Activated T-helper 2 cell treated with anti-CD3 and anti-CD28 coated beads, Interferon-gamma antibody, Interleukin-2, Interleukin-4, amounts not matched to agents 10 μg/mL and 5 μg/mL and 100 μg/mL, durations not matched to agents 14 hours and 24 hours and 36 hours (primary cell): ENCODE results near the gene SASH1. TPM values are rescaled to one million over a fixed set of nuclear protein-coding genes. Genes with fewer than 3 reads are reported as not detected.
"Not testable (repeated sequence)": the region's sequence is repeated elsewhere in the genome, so short reads cannot be mapped to it uniquely, and the experiment has no call there.

Source experiments
- DNase-seq: peaks from one replicate; pipeline ENCODE4 v3.0.0; 2021; ENCODE audit warnings: low spot score
- H3K27ac Mint-ChIP-seq: one replicate; pipeline ENCODE4 v1.8.0; 2021; ENCODE audit warnings: mixed read lengths
- H3K27me3 Mint-ChIP-seq: one replicate; pipeline ENCODE4 v1.8.0; 2021; ENCODE audit warnings: low read depth, mixed read lengths
- H3K36me3 Mint-ChIP-seq: one replicate; pipeline ENCODE4 v1.8.0; 2021; ENCODE audit warnings: low read depth, mixed read lengths
- H3K4me1 Mint-ChIP-seq: one replicate; pipeline ENCODE4 v1.8.0; 2021; ENCODE audit warnings: low read depth, mixed read lengths
- H3K4me3 Mint-ChIP-seq: one replicate; pipeline ENCODE4 v1.8.0; 2021; ENCODE audit warnings: low read depth, mild to moderate bottlenecking, moderate library complexity, mixed read lengths
- H3K9me3 Mint-ChIP-seq: one replicate; pipeline ENCODE4 v1.8.0; 2021; ENCODE audit warnings: mixed read lengths
- intact Hi-C: fragments of 100-400 bp; cut with micrococcal nuclease; formaldehyde crosslinking; loops from one replicate; pipeline ENCODE4 v1.15.1; 2023
- total RNA-seq: library from RNA; stranded (reverse); gene quantifications from 2 replicates; pipeline ENCODE4 v1.2.3, GENCODE V29; 2022

SASH1 gene
- total RNA-seq, 1 donor from 2014 or later = 0.52 TPM

- DNase-seq = no peak
- no peak overlapping the region for H3K4me3 Mint-ChIP-seq
- H3K4me1 Mint-ChIP-seq = no peaks in the 10 kb centered on the region
- H3K36me3 Mint-ChIP-seq = no peaks in the 10 kb centered on the region
- peaks cover 29% of the 10 kb centered on the region for H3K27me3 Mint-ChIP-seq
- no peak overlapping the region for H3K27ac Mint-ChIP-seq
- intact Hi-C loops = no loop called here
- peaks cover 23% of the 10 kb centered on the region for H3K9me3 Mint-ChIP-seq
Observed at GRCh38 chr6:148583631-148584030, 241.0 kb downstream of the SASH1 start.

DNA sequence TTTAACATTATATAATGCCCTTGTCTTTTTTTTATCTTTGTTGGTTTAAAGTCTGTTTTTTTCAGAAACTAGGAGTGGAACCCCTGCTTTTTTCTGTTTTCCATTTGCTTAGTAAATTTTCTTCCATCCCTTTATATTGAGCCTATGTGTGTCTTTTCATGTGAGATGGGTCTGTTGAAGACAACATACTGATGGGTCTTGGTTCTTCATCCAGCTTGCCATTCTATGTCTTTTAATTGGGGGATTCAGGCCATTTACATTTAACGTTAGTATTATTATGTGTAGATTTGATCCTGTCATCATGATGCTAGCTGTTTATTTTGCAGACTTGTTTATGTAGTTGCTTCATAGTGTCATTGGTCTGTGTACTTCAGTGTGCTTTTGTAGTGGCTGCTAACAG is 243.0 kb downstream of the SASH1 start:
- H3K27ac Mint-ChIP-seq = not testable (repeated sequence)
- peaks cover 23% of the 10 kb centered on the region for H3K9me3 Mint-ChIP-seq
- H3K27me3 Mint-ChIP-seq = peaks cover 25% of the 10 kb centered on the region

GRCh38 chr6:148590883-148591282 is 248.2 kb downstream of the SASH1 start:
- H3K27me3 Mint-ChIP-seq = peaks cover 8% of the 10 kb centered on the region
- intact Hi-C loops = no loop called here
- peaks cover 6% of the 10 kb centered on the region for H3K9me3 Mint-ChIP-seq
- H3K4me3 Mint-ChIP-seq = no peak overlapping the region
- no peaks in the 10 kb centered on the region for H3K4me1 Mint-ChIP-seq
- no peak for DNase-seq
- no peaks in the 10 kb centered on the region for H3K36me3 Mint-ChIP-seq
- H3K27ac Mint-ChIP-seq = no peak overlapping the region

More for the DNA sequence above, 243.0 kb downstream of the SASH1 start:
- H3K36me3 Mint-ChIP-seq, intact Hi-C loops, H3K4me3 Mint-ChIP-seq, DNase-seq, H3K4me1 Mint-ChIP-seq: not testable (repeated sequence)

- intact Hi-C loops = no loop called here
- no peak overlapping the region for H3K4me3 Mint-ChIP-seq
- H3K36me3 Mint-ChIP-seq = no peaks in the 10 kb centered on the region
- H3K4me1 Mint-ChIP-seq = no peaks in the 10 kb centered on the region
- H3K9me3 Mint-ChIP-seq = peaks cover 4% of the 10 kb centered on the region
- H3K27me3 Mint-ChIP-seq = peaks cover 9% of the 10 kb centered on the region
- H3K27ac Mint-ChIP-seq = no peak overlapping the region
- DNase-seq = no peak
Observed at GRCh38 chr6:148591656-148592055, 249.0 kb downstream of the SASH1 start.

DNA sequence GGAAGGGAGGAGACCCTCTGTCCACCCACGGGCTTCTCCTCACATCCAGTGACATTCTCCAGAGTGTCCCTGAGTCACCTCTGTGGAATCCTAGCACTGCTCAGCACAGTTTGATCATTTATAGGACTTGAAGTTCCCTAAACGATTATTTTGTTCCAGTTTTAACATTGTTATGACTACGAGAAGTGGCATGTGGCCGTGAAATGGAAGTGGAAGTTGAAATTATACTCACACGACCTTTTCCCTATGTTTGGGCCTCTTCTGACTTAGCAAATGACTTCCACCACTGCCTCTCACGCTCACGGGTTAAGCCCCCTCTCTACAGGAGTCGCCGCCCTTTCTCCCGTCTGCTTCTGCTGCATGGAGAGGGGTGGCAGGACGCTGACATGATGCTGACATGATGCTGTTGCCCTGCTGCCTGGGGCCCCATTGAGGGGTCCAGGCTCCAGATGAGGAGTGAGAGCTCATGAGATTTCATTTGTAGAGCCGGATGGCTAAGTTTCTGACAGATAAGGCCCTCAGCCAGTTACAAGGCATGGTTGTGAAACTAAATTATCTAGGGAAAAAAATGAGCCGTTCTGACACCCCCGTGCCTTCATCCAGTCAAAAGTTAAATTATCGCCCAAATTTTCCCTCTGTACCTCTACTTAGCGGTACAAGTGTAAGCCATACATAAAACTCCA is 250.6 kb downstream of the SASH1 start:
- H3K27me3 Mint-ChIP-seq = peaks cover 12% of the 10 kb centered on the region
- no peak overlapping the region for H3K4me3 Mint-ChIP-seq
- H3K27ac Mint-ChIP-seq = no peak overlapping the region
- H3K4me1 Mint-ChIP-seq = no peaks in the 10 kb centered on the region
- H3K36me3 Mint-ChIP-seq = no peaks in the 10 kb centered on the region
- no peaks in the 10 kb centered on the region for H3K9me3 Mint-ChIP-seq
- intact Hi-C loops = no loop called here
- no peak for DNase-seq

DNA sequence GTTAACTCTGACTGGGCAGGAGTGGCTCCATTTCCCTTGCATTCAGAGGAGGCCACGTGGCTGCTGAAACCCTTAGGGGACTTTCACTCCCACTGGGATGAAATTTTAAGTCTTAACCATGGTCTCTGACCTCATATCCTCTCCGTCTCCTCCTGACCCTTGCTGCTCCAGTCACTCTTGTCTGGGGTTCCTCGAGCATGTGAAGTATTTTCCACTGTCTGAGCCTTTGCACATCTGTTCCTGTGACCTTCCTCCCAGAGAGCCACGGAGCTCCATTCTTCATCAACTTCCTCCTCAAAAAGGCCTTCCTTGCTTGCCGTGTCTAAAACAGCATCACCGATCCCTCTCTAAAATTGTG is 251.2 kb downstream of the SASH1 start:
- DNase-seq = no peak
- no peaks in the 10 kb centered on the region for H3K9me3 Mint-ChIP-seq
- H3K27ac Mint-ChIP-seq = no peak overlapping the region
- intact Hi-C loops = no loop called here
- H3K36me3 Mint-ChIP-seq = no peaks in the 10 kb centered on the region
- H3K27me3 Mint-ChIP-seq = peaks cover 13% of the 10 kb centered on the region
- no peak overlapping the region for H3K4me3 Mint-ChIP-seq
- H3K4me1 Mint-ChIP-seq = no peaks in the 10 kb centered on the region

GRCh38 chr6:148595550-148595949 is 252.9 kb downstream of the SASH1 start:
- H3K4me1 Mint-ChIP-seq = no peaks in the 10 kb centered on the region
- peaks cover 16% of the 10 kb centered on the region for H3K27me3 Mint-ChIP-seq
- no peaks in the 10 kb centered on the region for H3K36me3 Mint-ChIP-seq
- H3K27ac Mint-ChIP-seq = no peak overlapping the region
- no peak overlapping the region for H3K4me3 Mint-ChIP-seq
- intact Hi-C loops = no loop called here
- no peaks in the 10 kb centered on the region for H3K9me3 Mint-ChIP-seq
- DNase-seq = no peak

DNA sequence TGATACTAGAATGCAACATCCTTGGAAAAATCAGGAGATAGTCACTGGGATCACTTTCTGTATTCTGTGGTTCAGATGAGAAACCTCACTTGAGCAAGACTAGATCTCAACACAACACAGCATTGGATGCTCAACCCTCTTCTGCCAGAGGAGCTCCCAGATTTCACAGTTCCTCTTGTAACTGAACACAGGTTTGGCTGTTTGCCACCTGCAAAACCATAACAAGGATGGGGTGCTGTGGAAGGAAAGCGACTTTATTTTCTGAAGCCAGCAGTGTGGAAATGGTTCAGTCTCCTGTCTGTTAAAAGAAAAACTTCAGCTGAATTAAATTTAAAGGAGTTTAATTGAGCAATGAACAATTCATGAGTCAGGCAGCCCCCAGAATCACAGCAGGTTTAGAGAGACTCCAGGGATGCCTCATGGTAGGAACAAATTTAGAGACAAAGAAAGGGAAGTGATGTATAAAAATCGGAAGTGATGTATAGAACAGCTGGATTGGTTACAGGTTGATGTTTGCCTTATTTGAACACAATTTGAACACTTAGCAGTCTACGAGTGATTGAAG is 254.3 kb downstream of the SASH1 start:
- H3K4me3 Mint-ChIP-seq = no peak overlapping the region
- no peaks in the 10 kb centered on the region for H3K4me1 Mint-ChIP-seq
- no peak overlapping the region for H3K27ac Mint-ChIP-seq
- H3K36me3 Mint-ChIP-seq = no peaks in the 10 kb centered on the region
- no peaks in the 10 kb centered on the region for H3K9me3 Mint-ChIP-seq
- no peak for DNase-seq
- H3K27me3 Mint-ChIP-seq = peaks cover 22% of the 10 kb centered on the region
- intact Hi-C loops = no loop called here

GRCh38 chr6:148598724-148599123 is 256.1 kb downstream of the SASH1 start:
- no peak for DNase-seq
- Mint-ChIP-seq H3K4me3 (no peak overlapping the region), H3K27me3 (peaks cover 24% of the 10 kb centered on the region), H3K36me3 (no peaks in the 10 kb centered on the region), H3K4me1 (no peaks in the 10 kb centered on the region), H3K9me3 (no peaks in the 10 kb centered on the region), H3K27ac (no peak overlapping the region)
- intact Hi-C loops = no loop called here

GRCh38 chr6:148599967-148600426 is 257.4 kb downstream of the SASH1 start:
- DNase-seq = no peak
- no peak overlapping the region for H3K4me3 Mint-ChIP-seq
- intact Hi-C loops = no loop called here
- no peaks in the 10 kb centered on the region for H3K4me1 Mint-ChIP-seq
- no peak overlapping the region for H3K27ac Mint-ChIP-seq
- no peaks in the 10 kb centered on the region for H3K36me3 Mint-ChIP-seq
- no peaks in the 10 kb centered on the region for H3K9me3 Mint-ChIP-seq
- peaks cover 31% of the 10 kb centered on the region for H3K27me3 Mint-ChIP-seq
